ENCODE measurements around the gene SMTN.
"Not testable (repeated sequence)": the region's sequence is repeated elsewhere in the genome, so short reads cannot be mapped to it uniquely, and the experiment has no call there.

Gene SMTN

DNA sequence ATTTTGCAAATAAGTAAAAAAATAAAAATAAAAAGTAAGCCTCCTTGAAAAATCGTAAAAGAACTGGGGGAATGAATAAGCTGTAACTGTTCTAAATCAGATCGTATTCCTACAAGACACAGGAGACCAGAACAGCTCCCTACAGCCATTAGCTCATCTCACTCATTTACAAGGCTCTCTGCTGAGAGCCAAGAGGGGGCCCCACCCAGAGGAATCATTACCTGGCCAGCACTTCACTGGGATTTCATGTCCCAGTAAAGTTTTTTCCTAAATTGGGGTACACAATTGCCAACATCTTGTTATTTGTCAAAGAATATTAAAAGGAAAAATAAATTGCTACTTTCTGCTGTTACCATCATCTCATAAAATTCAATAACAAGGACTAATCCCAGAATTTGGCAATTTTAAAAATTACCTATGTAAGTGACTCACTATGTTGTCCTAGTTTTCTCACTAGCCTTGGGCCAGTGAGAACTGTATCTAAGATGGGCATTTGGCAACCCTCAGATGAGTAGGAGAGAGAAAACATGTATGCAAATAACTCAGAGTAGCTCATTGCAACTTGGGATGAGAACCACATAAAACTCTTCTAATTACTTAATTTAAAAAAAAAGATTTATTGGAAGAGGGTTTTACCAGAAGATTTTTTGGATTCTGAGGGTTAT is 18.4 kb upstream of the SMTN start:
- no peak for TF ChIP-seq CTCF (conservative IDR thresholded peaks at IDR 0.05)
- no peak overlapping the region for H3K27ac ChIP-seq

DNA sequence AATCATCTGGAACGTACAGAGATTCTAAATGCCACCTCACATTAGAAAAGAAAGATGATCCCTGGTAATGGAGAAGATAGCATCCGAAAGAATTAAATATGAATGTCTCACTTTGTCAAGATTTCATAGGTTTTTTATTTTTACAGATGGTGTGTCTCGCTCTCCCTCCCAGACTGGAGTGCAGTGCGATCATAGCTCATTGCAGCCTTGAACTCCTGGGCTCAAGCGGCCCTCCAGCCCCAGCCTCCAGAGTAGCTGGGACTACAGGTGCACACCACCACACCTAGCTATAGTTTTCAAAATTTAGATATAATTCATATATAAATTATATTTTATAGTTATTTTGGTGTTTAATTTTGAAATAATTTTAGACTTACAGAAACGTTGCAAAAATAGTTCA is 16.7 kb upstream of the SMTN start:
- TF ChIP-seq CTCF (conservative IDR thresholded peaks at IDR 0.05), result no peak
- H3K27ac ChIP-seq, result no peak overlapping the region

GRCh38 chr22:31068970-31069369 is 12.1 kb upstream of the SMTN start:
- H3K27ac ChIP-seq, result no peak overlapping the region
- no peak for TF ChIP-seq CTCF (conservative IDR thresholded peaks at IDR 0.05)

DNA sequence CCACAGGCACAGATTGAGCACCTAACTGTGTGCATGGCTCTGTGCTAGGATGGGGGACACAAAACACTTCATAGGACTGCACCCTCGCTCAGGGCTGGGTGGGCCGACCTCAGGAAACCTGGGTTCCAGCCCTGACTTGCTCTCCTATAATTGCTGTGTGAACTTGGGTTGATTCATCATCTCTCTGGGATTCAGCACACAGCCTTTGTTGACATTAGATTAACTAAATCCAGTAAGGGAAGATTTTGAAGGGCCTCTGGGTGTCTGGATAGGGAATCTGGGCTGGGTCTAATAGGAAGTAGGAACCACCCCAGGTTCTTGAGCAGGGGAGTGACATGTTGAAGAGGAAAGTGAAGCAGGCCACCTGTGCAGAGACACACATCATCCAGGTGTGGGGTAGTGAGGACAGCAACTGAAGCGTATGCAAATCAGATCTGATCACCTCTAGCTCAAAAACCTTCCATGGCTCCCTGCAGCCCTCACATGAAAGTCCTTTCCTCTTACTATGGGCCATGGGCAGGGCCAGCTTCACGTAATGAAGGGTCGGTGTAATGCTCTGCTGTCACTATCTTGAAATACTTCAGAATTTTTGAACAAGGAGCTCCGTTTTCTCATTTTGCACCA is 11.3 kb upstream of the SMTN start:
- H3K27ac ChIP-seq, result not testable (repeated sequence)

DNA sequence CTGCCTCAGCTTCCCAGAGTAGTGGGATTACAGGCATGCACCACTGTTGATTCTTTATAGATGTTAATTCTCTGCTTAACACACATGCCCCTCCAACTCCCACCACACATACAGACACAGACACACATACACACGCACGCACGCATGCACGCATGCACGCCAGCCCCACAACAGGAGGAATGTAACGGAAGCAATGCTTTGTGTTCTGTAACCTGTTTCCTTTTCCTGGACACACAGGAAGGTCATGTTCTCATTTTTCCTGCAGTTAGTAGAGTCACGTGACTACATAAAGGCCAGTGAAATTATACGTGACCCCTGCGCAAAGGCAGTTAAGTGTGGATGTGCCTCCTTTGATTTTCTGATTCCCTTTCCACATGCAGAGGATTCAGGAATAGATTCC is 8.0 kb upstream of the SMTN start:
- not testable (repeated sequence) for H3K27ac ChIP-seq

GRCh38 chr22:31073545-31074145 is 7.5 kb upstream of the SMTN start:
- not testable (repeated sequence) for H3K27ac ChIP-seq

DNA sequence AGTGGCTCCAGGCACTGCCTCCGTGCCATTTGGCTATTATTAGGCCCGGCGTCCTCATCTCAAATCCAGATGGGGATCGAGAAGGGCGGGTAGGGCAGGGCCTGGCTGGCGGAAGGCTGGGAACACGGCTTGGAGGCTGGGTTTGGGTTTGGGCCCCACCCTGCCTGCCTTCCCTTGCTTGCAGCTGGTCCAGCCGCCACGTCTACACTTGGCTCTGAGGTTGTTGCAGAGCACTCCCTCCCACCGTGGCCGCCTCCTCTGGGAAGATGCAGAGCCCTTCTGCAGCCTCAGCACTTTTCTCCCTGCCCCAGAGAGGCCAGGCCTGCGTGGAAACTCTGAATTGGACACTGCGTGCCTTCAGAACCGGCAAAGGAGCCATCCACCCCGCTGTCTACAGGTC is 5.2 kb upstream of the SMTN start:
- TF ChIP-seq CTCF (conservative IDR thresholded peaks at IDR 0.05), result no peak

DNA sequence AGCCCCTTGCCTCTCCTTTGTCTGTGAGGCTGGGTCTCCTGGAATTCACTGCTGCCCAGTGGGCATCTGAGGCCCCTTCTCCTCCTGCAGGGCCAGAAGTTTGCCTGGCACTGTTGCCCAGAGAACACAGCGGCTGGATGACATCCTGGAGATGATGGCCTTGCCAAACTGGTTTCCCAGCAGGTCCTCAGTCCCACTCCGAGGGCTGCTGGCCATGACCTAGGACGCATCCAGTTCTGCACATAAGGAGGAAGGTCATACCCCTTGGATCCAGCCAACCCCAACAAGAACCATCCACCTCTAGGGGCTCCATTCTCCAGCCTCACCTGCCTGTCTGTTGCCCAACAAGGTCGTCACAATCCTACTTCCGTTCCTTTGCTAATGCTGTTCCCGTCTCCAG is 3.4 kb upstream of the SMTN start:
- no peak overlapping the region for H3K27ac ChIP-seq
- no peak for TF ChIP-seq CTCF (conservative IDR thresholded peaks at IDR 0.05)

More for the DNA sequence above, 5.2 kb upstream of the SMTN start:
- no peak overlapping the region for H3K27ac ChIP-seq

- H3K27ac ChIP-seq, result not testable (repeated sequence)
Observed at GRCh38 chr22:31078389-31078788, 2.7 kb upstream of the SMTN start.
